Endodermal cell (in vitro differentiated cells): ENCODE data around the gene TBC1D16. TPM values are rescaled to one million over a fixed set of nuclear protein-coding genes. Genes with fewer than 3 reads are reported as not detected.

Source experiments
- DNase-seq: peaks from one replicate; pipeline ENCODE4 v3.0.0-alpha.2; 2017
- H3K27ac ChIP-seq: 2 replicates; pipeline ENCODE4 v1.5.1; 2013; ENCODE audit warnings: mild to moderate bottlenecking, low read depth, low read length, moderate library complexity
- H3K27me3 ChIP-seq: 2 replicates; pipeline ENCODE4 v1.6.1; 2013; ENCODE audit warnings: mild to moderate bottlenecking, low read length, moderate library complexity; ENCODE audit not compliant: insufficient read depth, control insufficient read depth, poor library complexity, severe bottlenecking
- H3K36me3 ChIP-seq: 2 replicates; pipeline ENCODE4 v1.7.0; 2013; ENCODE audit warnings: mild to moderate bottlenecking, low read length, moderate library complexity; ENCODE audit not compliant: control insufficient read depth, insufficient read depth
- H3K4me1 ChIP-seq: one replicate; pipeline ENCODE4 v1.7.0; 2013; ENCODE audit warnings: low read length; ENCODE audit not compliant: control insufficient read depth, insufficient read depth
- H3K4me3 ChIP-seq: 2 replicates; pipeline ENCODE4 v1.5.1; 2013; ENCODE audit warnings: mild to moderate bottlenecking, low read length, moderate library complexity
- H3K9ac ChIP-seq: 2 replicates; pipeline ENCODE4 v1.6.1; 2013; ENCODE audit warnings: mild to moderate bottlenecking, low read length, moderate library complexity; ENCODE audit not compliant: poor library complexity, severe bottlenecking; ENCODE audit errors: extremely low read depth
- H3K9me3 ChIP-seq: 2 replicates; pipeline ENCODE4 v1.6.1; 2013; ENCODE audit warnings: mild to moderate bottlenecking, low read length, moderate library complexity; ENCODE audit not compliant: control insufficient read depth
- H3K27ac Mint-ChIP-seq: 2 replicates; pipeline ENCODE4 v1.8.0; 2020; ENCODE audit warnings: mixed read lengths
- H3K27me3 Mint-ChIP-seq: 2 replicates; pipeline ENCODE4 v1.8.0; 2021; ENCODE audit warnings: mild to moderate bottlenecking, mixed read lengths; ENCODE audit not compliant: insufficient read depth
- H3K36me3 Mint-ChIP-seq: 2 replicates; pipeline ENCODE4 v1.8.0; 2020; ENCODE audit warnings: low read depth, mixed read lengths
- H3K4me1 Mint-ChIP-seq: 2 replicates; pipeline ENCODE4 v1.8.0; 2020; ENCODE audit warnings: mixed read lengths
- H3K4me3 Mint-ChIP-seq: 2 replicates; pipeline ENCODE4 v1.8.0; 2020; ENCODE audit warnings: mild to moderate bottlenecking, moderate library complexity, mixed read lengths
- H3K9me3 Mint-ChIP-seq: 2 replicates; pipeline ENCODE4 v1.8.0; 2020; ENCODE audit warnings: mild to moderate bottlenecking, mixed read lengths
- CTCF ChIP-seq: fragments of 200-600 bp; sonication (generic); conservative IDR thresholded peaks from 2 replicates; pipeline ENCODE4 v1.5.0; 2021; ENCODE audit warnings: antibody characterized with exemption, mild to moderate bottlenecking
- WGBS, 2 experiments: methylation state at CpG; one replicate each; pipeline versions ENCODE4 v1.1.5 to v1.1.7; 2013; ENCODE audit warnings: missing lambda C conversion rate in 2 of 2, mixed read lengths in 1 of 2; ENCODE audit not compliant: insufficient coverage in 1 of 2, insufficient read length in 1 of 2; 5-methylcytosine and 5-hydroxymethylcytosine counted together
- total RNA-seq, 2 donors: library from RNA; stranded (reverse); fragmentation: NEBNext Ultra II Directional in 1 of 2; extraction: Animal tissue kit (Norgen Biotek cat#: 25700) in 1 of 2; gene quantifications; 2 replicates in 1 of 2; 3 replicates in 1 of 2; pipeline ENCODE4 v1.2.1, GENCODE V29; 2021

The TBC1D16 gene
- total RNA-seq, 2 donors from 2014 or later, result 88.2 to 116 TPM

- Mint-ChIP-seq H3K9me3 (no peaks in the 10 kb centered on the region), H3K4me1 (peaks cover 17% of the 10 kb centered on the region), H3K36me3 (peaks cover 35% of the 10 kb centered on the region), H3K27ac (no peak overlapping the region), H3K27me3 (no peaks in the 10 kb centered on the region), H3K4me3 (no peak overlapping the region)
- no peaks in the 10 kb centered on the region for H3K9me3 ChIP-seq
- 94 to 95% methylated on average over 22 to 25 of the region's 25 CpGs for WGBS, 2 experiments
- H3K27me3 ChIP-seq, result no peaks in the 10 kb centered on the region
- no peaks in the 10 kb centered on the region for H3K4me1 ChIP-seq
- H3K4me3 ChIP-seq, result no peak overlapping the region
- no peak for TF ChIP-seq CTCF
- no peak overlapping the region for H3K27ac ChIP-seq
- no peak overlapping the region for H3K9ac ChIP-seq
- peaks cover 7% of the 10 kb centered on the region for H3K36me3 ChIP-seq
- DNase-seq, result peak; percentile 43
Observed at GRCh38 chr17:79939755-79940458, 95.8 kb downstream of the TBC1D16 start.

- Histone ChIP-seq H3K27ac (no peak overlapping the region), H3K36me3 (peaks cover 3% of the 10 kb centered on the region), H3K9ac (no peak overlapping the region), H3K27me3 (no peaks in the 10 kb centered on the region), H3K9me3 (no peaks in the 10 kb centered on the region), H3K4me1 (no peaks in the 10 kb centered on the region), H3K4me3 (no peak overlapping the region)
- WGBS, 2 experiments, result 91 to 93% methylated on average over 5 to 7 of the region's 7 CpGs
- Mint-ChIP-seq H3K4me1 (peaks cover 17% of the 10 kb centered on the region), H3K9me3 (no peaks in the 10 kb centered on the region), H3K36me3 (peaks cover 30% of the 10 kb centered on the region), H3K27me3 (no peaks in the 10 kb centered on the region), H3K4me3 (no peak overlapping the region), H3K27ac (no peak overlapping the region)
- TF ChIP-seq CTCF, result no peak
- no peak for DNase-seq
Observed at GRCh38 chr17:79939094-79939435, 96.6 kb downstream of the TBC1D16 start.

GRCh38 chr17:79938336-79939093 is 97.2 kb downstream of the TBC1D16 start:
- Mint-ChIP-seq H3K4me3 (no peak overlapping the region), H3K4me1 (peaks cover 17% of the 10 kb centered on the region), H3K27ac (no peak overlapping the region), H3K27me3 (no peaks in the 10 kb centered on the region), H3K9me3 (no peaks in the 10 kb centered on the region), H3K36me3 (peaks cover 24% of the 10 kb centered on the region)
- Histone ChIP-seq H3K36me3 (no peaks in the 10 kb centered on the region), H3K4me1 (no peaks in the 10 kb centered on the region), H3K27ac (no peak overlapping the region), H3K9me3 (no peaks in the 10 kb centered on the region), H3K27me3 (no peaks in the 10 kb centered on the region), H3K9ac (no peak overlapping the region), H3K4me3 (no peak overlapping the region)
- no peak for TF ChIP-seq CTCF
- no peak for DNase-seq
- 93 to 95% methylated on average over 6 to 13 of the region's 13 CpGs for WGBS, 2 experiments
